ENCODE results near the gene HS6ST2.

- TF ChIP-seq ZNF146 (tag by site-specific recombination; IDR thresholded peaks at IDR 0.05) (no peak), ZNF24 (tag by site-specific recombination; IDR thresholded peaks at IDR 0.05) (no peak), ZNF501 (tag by site-specific recombination; IDR thresholded peaks at IDR 0.05) (no peak), ZNF629 (tag by site-specific recombination; IDR thresholded peaks at IDR 0.05) (no peak), KLF17 (tag by site-specific recombination; IDR thresholded peaks at IDR 0.05) (no peak), ZNF114 (tag by site-specific recombination; IDR thresholded peaks at IDR 0.05) (no peak), ZNF830 (tag by site-specific recombination; IDR thresholded peaks at IDR 0.05; ENCODE audit: low read depth) (no peak)
- TF ChIP-seq, protein P1, sequence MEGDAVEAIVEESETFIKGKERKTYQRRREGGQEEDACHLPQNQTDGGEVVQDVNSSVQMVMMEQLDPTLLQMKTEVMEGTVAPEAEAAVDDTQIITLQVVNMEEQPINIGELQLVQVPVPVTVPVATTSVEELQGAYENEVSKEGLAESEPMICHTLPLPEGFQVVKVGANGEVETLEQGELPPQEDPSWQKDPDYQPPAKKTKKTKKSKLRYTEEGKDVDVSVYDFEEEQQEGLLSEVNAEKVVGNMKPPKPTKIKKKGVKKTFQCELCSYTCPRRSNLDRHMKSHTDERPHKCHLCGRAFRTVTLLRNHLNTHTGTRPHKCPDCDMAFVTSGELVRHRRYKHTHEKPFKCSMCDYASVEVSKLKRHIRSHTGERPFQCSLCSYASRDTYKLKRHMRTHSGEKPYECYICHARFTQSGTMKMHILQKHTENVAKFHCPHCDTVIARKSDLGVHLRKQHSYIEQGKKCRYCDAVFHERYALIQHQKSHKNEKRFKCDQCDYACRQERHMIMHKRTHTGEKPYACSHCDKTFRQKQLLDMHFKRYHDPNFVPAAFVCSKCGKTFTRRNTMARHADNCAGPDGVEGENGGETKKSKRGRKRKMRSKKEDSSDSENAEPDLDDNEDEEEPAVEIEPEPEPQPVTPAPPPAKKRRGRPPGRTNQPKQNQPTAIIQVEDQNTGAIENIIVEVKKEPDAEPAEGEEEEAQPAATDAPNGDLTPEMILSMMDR (tag by site-specific recombination; IDR thresholded peaks at IDR 0.05), result no peak
- TF ChIP-seq, protein P2, sequence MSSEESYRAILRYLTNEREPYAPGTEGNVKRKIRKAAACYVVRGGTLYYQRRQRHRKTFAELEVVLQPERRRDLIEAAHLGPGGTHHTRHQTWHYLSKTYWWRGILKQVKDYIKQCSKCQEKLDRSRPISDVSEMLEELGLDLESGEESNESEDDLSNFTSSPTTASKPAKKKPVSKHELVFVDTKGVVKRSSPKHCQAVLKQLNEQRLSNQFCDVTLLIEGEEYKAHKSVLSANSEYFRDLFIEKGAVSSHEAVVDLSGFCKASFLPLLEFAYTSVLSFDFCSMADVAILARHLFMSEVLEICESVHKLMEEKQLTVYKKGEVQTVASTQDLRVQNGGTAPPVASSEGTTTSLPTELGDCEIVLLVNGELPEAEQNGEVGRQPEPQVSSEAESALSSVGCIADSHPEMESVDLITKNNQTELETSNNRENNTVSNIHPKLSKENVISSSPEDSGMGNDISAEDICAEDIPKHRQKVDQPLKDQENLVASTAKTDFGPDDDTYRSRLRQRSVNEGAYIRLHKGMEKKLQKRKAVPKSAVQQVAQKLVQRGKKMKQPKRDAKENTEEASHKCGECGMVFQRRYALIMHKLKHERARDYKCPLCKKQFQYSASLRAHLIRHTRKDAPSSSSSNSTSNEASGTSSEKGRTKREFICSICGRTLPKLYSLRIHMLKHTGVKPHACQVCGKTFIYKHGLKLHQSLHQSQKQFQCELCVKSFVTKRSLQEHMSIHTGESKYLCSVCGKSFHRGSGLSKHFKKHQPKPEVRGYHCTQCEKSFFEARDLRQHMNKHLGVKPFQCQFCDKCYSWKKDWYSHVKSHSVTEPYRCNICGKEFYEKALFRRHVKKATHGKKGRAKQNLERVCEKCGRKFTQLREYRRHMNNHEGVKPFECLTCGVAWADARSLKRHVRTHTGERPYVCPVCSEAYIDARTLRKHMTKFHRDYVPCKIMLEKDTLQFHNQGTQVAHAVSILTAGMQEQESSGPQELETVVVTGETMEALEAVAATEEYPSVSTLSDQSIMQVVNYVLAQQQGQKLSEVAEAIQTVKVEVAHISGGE (tag by site-specific recombination; conservative IDR thresholded peaks at IDR 0.05; ENCODE audit: low read depth), result no peak
These were observed 181.8 kb downstream of the HS6ST2 start for GRCh38 chrX:132776486-132777210.
